HG03103 (cell line): ENCODE results near the gene LMF1.
"Not testable (repeated sequence)": the region's sequence is repeated elsewhere in the genome, so short reads cannot be mapped to it uniquely, and the experiment has no call there.

Experiments
- ATAC-seq: cut with Tn5 transposase; IDR thresholded peaks from one replicate; pipeline ENCODE4 v1.9.1; 2021; ENCODE audit warnings: low read depth; ENCODE audit not compliant: unreplicated experiment

Gene LMF1

DNA sequence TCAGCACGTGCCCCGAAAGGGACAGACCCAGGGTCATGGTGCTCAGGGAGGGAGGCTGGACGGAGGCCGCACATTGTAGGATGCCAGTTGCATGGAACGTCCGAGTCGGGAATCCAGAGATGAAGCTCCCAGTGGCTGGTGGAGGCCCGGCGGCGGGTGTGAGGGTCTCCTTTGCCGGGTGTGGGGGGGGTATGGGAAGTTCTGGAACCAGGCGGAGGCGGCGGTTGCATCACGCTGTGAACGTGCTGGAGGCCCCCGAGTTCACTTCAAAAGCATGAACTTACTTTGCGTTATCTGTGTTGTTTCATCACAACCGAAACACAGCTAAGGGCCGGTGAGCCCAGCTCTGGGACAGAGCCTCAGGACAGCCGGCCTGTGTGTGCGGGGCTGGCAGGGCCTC is 96.9 kb downstream of the LMF1 start:
- no peak for ATAC-seq

DNA sequence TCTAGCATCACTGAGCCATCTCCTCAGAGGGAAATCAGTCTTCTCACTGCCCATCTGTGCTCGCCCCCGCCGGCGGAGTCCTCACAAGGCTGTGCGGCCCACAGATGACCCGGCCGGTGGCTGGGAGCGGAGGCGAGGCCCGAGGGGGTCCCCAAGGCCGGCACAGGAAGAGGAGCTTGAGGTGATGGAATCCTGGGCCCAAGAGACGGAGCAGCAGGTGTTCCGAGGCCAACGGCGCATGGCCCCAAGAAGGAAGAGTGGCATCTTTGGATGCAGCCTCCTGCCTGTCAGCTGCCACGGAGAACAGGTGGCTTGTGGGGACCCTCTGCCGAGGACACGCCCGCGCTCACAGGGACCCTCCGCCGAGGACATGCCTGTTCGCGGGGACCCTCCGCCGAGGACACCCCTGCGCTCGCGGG is 97.5 kb downstream of the LMF1 start:
- ATAC-seq, result no peak

DNA sequence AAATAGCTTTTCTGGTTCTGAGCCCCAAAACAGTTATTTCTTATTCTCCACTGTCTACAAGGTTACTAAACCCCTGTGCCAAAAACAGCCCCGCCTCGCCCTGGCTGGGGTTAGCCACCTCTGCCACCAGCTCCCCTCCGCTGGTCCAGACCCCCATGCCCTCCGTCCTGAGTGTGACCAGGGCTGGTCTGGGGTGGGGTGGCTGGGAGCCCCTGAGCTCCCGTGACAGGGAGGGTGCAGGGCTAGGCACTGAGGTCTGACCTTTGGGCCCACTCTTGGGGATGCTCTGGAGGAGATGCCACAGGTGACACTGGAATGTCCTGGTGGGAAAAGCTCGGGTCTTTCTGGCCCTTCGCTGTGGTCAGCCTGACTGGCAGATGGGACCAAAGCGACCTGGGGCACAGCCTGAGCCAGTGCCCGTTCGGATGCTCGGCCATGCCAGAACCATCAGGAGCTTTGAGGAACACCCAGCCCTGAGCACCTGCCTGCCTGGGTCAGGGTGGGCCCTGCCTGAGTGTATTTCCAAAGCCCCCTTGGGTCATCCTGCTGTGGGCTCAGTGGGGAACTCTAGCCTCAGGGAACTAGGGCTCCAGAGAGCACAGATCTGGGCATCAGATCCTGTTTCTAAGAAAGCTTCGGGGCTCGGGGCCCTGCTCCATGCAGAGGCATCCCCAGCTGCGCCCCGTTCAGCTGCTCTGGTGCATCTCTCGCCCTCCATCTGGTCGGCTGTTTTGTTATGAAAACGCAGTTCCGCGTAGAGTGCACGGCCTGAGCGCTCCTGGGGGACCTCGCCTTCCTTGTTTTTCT is 98.1 kb downstream of the LMF1 start:
- ATAC-seq, result no peak

DNA sequence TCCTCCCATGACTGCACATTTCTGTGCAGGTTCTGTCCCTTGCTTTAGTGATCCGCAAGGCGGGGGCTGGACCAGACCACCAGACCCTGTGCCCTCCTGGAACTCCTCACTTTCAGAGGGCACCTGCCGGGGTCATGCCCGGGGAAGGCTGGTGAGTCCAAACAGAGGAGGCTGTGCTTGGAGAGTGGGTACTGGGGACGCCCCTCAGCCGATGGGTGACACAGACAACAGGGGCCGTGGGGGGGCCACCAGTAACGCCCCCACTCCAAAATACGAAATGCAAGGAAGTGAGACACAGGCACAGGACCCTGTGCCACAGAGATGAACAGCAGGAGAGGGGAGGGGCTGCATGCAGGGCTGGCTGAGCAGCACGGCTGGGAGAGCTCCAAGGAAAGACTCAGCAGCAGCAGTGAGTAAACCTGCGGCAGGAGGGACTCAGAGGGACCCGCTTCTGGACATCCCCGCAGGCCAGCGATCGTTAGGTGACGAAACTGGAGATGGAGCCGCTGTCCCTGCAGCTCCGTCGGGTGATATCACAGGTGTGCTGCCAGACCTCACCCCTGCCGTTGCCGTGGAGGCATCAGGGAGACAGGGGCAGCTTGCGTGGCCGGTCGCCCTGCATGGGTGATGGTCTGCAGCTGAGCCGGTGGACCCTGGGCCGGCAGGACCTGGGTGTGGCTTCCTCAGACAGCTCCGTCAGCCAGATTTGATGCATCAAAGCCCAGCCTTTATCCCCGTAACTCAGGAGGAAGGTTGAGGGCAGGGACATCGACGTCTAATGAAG is 99.0 kb downstream of the LMF1 start:
- ATAC-seq, result no peak

DNA sequence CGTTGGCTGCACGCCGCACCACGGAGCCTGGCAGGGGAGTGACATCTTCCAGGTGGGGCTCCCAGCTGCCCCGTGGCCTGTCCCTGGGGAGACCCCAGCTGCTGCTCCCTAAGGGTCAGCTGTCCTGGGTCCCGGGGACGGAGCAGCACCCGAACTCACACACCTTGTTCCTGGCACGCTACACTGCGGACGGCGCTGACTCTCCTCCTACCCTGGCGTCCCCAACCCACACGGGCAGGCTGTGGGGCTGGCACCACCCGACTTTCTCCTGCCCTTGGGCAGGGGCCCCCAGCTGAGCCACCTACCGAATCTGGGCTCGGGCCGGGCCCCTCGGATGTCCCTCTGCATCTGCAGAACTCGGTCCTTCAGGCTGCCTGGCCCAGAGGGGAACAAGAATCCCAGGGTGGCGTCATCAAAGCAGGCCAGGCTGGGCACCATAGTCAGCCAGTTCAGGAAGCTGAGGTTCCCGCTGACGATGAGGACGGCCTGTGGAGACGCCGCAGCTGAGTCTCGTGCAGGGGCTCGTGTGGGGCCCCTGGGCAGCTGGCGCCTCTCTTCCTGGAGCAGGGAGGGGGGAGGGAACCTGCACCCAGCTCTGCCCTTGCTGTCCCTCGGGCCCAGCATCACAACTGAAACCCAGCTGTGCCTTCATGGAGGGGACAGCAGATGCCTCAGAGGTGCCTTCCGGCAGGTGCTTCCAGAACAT is 99.8 kb downstream of the LMF1 start:
- no peak for ATAC-seq

DNA sequence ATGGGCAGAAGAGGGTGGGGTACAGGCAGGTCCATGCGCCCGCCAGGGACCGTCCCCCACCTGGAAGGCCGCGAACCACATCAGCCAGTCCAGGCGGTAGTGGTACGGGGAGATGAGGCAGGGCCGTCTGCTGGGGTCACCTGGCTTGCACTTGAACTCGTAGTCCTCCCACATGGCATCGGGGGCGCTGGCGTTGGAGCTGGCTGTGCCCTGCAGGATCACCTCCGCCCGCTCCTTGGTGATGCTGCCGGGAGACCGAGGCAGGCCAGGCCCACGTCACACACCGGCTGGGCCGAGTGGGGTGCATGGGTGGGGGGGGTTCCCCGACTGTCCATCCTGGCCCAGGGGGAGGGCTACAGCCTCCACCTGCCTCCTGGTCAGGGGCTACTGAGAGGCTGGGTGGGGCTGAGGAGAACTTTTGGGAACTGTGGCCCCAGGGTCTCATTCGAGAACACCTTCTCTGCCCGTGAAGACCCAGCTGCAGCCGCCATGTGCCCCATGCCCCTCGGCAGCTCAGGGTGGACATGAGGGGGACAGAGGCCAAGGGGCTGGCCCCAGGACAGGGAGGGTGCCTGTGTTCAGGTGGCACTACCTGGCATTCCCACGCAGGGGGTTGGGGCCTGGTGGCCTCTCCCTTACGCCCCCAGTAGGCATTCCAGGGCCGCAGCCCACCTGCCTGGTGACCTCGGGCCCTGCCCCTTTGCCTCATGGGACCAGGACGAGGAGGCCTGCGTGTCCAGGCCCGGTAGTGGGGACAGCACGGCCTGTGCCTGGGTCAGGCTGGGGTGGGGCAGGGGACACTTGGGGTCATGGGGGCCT is 100.8 kb downstream of the LMF1 start:
- no peak for ATAC-seq

DNA sequence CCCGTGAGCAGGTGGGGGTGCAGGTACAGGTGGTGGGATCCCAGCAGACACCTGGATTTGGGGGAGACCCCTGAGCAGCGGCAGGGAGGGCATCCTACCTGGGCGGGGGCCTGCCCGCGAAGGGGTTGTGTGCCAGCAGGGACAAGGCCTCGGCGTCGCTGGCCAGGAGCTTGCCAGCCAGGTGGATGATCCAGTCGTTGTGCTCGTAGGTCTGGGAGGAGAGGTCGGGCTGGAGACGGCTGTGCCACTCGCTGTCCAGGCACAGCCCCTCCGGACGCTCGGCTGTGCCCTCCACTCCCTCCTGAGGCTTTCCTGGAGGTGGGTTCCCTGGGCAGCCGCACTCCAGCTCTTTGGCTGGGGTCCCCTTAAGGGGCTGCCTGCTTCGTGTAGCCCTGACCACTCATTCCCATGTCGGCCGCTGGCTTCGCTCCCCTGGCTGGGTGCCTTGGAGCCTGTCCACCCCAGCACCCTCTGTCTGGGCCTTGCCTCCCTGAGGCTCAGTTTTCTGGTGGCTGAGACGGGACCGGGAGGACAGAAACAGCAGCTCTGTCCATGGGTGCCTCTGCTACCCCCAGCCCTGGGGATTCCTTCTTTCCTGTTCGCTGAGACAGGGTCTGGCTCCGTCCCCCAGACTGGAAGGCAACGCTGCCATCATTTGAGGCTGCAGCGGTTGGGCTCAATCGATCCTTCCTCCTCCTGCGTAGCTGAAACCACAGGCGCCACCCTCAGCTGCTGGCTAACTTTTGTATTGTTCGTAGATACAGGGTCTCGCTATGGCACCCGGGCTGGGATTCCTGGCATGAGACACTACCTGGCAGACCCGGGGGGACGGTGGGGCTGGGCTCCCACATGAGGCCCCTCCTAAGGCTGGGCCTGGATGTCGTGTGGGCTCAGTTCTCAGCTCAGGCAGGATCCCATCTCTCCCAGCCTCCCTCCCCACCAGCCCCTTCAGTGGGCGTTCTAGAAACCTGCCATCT is 101.7 kb downstream of the LMF1 start:
- ATAC-seq, result no peak

DNA sequence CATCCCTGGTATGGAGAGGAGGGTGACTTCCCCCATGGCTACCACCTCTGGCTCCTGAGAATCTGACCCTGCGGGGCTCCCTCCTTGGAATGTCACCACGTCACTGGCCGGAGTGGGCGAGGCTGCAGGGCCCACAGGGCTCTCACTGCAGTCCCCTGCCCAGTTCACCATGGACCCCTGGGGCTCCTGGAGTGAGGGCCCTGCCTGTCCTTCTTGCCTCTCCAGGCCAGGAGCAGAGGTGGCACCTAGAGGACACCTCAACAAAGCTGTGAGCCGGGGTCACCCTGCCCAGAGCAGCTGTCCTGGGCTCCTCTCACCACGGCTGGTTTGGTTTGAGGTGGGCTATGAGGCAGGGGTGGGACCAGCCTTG is 102.4 kb downstream of the LMF1 start:
- ATAC-seq, result no peak

DNA sequence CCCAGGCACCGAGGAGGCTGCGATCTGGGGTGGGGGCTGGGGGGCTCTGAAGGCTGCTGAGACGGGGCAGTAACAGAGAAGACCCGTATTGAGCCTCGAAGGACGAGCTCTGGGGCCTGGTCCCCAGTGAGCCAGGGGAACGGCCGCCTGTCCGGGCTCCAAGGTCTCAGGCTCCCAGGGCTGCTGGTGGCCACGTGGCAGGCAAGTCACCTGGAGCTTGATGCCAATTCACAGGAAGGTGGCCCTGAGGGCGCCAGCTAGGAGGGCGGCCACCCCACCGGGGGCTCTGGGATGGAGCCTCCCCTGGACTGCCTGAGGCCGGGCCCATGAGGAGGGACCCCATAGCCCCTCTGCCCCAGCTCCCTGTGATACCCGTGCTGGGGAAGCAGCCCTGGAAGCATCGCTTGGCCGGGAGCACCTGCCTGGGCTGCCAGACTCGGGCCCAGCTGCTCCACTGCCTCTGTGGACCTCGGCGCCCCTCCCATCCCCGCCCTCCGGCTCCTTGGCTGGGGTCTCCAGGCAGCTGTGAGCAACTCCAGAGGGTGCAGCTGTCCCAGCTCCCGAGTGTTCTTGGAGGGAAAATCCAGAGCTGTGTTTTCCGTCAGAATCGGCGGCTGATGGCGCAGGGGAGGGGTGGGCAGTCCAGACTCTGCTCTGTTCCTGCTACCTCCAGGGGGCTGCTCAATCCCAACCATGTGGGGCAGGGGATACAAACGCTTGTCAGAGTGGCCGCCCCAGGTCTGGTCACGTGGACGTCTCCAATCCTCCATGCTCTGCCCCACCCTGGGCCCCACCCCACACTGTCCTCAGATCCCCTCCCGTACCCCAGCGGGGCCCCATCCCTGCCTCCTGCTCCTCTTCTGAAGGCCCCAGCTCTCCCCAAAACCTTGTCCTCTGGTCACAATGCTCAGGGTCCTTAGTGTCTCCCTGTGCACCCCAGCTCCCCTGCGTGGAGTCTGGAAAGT is 103.1 kb downstream of the LMF1 start:
- ATAC-seq, result no peak

DNA sequence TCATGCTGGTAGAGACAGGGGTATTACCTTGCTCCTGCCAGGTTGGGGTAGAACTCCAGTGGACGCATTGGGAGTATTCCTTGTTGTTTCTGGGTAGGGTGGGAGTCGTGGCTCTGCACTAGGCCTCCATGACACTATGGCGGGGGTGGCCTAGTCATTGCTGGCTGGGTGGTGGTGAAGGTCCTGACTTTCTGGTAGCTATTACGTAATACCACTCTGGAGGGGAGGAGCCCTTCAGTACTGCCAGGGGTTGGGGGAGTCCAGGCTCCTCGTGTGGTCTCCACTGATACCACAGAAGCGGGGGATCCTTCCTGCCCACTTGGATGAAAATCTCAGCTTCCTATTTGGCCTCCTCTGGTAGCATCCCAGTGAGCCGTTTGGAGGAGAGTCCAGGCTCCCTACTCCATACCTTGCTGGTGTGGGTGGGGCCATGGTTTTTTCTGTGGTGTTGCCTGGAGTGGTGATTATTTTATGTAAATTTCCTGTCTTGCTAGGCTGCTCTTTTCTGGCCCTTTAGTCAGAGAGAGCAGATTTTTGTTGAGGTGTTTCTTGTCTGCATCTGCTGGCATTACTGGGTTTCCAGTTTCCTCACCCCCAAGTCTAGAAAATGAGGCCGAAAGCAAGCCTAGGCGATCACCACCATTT is 104.4 kb downstream of the LMF1 start:
- ATAC-seq, result no peak

DNA sequence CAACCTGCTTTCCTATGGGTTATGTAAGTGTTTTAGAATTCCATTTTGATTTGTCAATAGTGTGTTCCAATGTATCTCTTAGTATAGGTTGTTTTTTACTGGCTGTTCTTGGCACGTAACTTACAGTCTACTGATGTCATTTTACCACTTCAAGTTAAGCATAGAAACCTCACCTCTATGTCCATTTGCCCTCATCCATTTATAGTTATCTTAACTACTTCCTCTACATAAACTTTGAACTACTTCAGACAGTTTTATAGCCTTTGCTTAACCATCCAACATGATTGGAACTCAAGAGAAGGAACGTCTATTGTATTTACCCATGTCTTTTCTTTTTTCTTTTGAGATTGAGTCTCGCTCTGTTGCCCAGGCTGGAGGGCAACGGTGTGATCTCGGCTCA is 105.8 kb downstream of the LMF1 start:
- ATAC-seq, result no peak

DNA sequence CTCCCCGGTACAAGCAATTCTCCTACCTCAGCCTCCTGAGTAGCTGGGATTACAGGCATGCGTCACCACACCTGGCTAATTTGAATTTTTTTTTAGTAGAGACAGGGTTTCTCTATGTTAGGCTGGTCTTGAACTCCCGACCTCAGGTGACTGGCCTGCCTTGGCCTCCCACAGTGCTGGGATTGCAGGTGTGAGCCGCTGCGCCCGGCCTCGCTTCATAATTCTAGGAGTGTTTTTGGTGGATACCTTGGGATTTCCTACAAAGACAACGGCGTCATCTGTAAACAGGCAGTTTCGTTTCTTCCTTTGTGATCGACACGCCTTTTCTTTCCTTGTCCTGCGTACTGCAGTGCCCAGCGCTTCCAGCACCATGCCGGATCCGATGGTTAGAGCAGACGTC is 109.3 kb downstream of the LMF1 start:
- no peak for ATAC-seq

DNA sequence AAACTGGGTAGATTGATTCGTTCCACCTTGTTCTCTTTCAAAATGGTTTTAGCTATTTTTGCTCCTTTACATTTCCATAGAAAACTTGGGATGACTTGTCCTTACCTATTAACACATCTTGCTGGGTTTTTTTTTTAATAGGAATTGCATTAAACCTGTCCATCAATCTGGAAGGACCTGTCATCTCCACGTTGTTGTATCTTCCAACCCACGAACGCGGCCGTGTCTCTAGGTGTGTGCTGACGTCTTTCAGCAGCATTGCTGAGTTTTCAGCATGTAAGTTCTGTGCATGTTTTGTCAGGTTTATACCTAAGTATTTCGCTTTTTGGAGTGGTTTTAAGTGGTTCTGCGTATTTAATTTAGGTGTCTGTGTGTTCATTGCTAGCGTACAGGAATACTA is 109.9 kb downstream of the LMF1 start:
- ATAC-seq, result no peak

DNA sequence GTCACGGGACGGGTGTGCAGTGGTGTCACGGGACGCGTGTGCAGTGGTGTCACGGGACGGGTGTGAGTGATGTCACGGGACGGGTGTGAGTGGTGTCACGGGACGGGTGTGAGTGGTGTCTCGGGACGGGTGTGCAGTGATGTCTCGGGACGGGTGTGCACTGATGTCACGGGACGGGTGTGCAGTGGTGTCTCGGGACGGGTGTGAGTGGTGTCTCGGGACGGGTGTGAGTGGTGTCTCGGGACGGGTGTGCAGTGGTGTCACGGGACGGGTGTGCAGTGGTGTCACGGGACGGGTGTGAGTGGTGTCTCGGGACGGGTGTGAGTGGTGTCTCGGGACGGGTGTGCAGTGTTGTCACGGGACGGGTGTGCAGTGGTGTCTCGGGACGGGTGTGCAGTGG is 111.8 kb downstream of the LMF1 start:
- ATAC-seq, result not testable (repeated sequence)

DNA sequence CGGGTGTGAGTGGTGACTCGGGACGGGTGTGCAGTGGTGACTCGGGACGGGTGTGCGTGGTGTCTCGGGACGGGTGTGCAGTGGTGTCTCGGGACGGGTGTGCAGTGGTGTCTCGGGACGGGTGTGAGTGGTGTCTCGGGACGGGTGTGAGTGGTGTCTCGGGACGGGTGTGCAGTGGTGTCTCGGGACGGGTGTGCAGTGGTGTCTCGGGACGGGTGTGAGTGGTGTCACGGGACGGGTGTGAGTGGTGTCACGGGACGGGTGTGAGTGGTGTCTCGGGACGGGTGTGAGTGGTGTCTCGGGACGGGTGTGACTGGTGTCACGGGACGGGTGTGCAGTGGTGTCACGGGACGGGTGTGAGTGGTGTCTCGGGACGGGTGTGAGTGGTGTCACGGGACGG is 112.3 kb downstream of the LMF1 start:
- ATAC-seq, result not testable (repeated sequence)

DNA sequence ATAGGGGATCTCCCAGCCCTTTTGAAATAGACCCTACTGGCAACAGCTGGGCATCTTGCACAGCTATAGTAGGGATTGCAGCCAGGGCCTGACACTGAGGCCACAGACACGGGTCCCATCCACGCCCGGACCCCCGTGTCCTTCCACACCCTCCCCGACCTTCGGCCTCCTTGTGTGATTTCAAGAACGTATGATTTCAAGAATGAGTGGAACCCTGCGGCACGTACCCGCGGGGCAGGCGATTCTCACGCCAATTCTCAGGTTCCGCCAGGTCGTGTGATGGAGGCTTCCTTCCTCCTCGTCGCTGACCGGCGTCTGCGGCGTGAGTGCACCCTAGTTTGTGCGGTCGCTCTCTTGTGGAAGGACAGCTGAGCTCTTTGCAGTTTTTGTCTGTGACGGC is 114.0 kb downstream of the LMF1 start:
- ATAC-seq, result no peak

DNA sequence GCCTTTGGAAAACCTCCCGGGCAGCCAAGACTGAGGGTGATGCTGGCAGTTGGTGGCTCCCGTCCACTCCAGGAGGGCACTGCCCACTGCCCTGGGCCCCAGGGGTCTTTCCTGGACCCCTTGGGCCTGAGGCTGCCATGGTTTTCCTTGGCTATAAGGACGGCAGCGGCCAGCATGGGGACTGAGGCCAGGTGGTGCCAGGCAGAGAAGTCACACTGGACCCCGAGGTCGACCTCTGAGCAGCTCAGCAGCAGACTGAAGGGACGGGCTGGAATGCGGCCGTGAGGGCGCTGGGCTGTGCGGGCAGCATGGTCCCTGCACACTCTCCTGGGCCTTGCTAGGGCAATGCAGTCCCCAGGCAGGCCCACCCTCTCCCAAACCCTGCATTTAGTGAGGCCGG is 114.7 kb downstream of the LMF1 start:
- no peak for ATAC-seq

DNA sequence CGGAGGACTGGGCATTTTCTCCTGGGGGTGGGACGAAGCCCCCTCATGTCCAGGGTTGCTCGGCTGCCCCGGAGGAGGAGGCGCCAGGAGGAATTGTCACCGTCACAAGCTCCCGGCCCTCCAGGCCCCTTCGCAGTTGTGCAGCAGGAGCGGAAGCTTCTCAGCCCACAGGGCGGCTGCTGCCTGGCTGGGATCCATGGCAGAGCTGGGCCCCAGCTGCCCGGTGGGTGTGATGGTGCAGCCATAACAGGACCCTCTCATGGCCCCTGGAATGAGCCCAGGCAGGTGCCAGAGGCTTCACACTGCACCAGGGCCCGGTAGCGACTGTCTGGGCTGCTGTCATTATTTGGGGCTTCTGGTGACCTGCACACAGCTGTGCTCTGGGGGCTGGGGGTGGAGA is 115.3 kb downstream of the LMF1 start:
- ATAC-seq, result no peak
